AG04449 (cell line): Measurements from ENCODE around the gene FRS3.

Source experiments
- CTCF ChIA-PET: fragments of 350-600 bp; formaldehyde crosslinking; extraction: SDS; loops from one replicate; lab custom pipeline; 2021; ENCODE audit warnings: antibody characterized with exemption; lab: Yijun Ruan, JAX
- POLR2A ChIA-PET: fragments of 400-600, 350-600 bp; formaldehyde crosslinking; extraction: SDS; loops from one replicate; lab custom pipeline; 2020; ENCODE audit warnings: antibody characterized with exemption, inconsistent platforms; lab: Yijun Ruan, JAX
- DNase-seq: peaks from one replicate; pipeline ENCODE4 v3.0.0-alpha.2; 2010; ENCODE audit warnings: low read depth, low spot score
- H3K4me3 ChIP-seq: 2 replicates; pipeline ENCODE4 v1.5.1; 2011; ENCODE audit warnings: low read depth, mild to moderate bottlenecking, control low read depth, low read length
- CTCF ChIP-seq: IDR thresholded peaks from one replicate; pipeline ENCODE4 v1.5.1; 2011; ENCODE audit warnings: mild to moderate bottlenecking, moderate library complexity, low read length, control low read depth, inconsistent platforms; ENCODE audit not compliant: insufficient read depth; ENCODE audit errors: missing control alignments

FRS3 gene

GRCh38 chr6:41811095-41811494 lies 31.4 kb upstream of the FRS3 start:
- TF ChIP-seq CTCF: no peak
- CTCF ChIA-PET: no interaction called here
- no peak for DNase-seq
- POLR2A ChIA-PET: no interaction called here
- H3K4me3 ChIP-seq: no peak overlapping the region

- ChIA-PET CTCF (interaction anchor here (0.8 to 2.6 kb wide), 6 partner anchors 9 to 243 kb away, joined by 3 to 16 read pairs (median 3); partner anchors contain the start of genes BYSL, MED20 and TOMM6), POLR2A (no interaction called here)
- TF ChIP-seq CTCF: no peak
- no peak for DNase-seq
- no peak overlapping the region for H3K4me3 ChIP-seq
Observed at GRCh38 chr6:41805830-41806774, 26.4 kb upstream of the FRS3 start.

GRCh38 chr6:41801380-41801779 lies 21.7 kb upstream of the FRS3 start:
- POLR2A ChIA-PET: no interaction called here
- no peak for DNase-seq
- TF ChIP-seq CTCF: peak; percentile 60
- CTCF ChIA-PET: interaction anchor here (0.7 to 4.0 kb wide), 31 partner anchors 9 to 363 kb away, joined by 3 to 201 read pairs (median 4); partner anchors contain the start of genes BYSL, CCND3, MED20 and TAF8
- no peak overlapping the region for H3K4me3 ChIP-seq

- no peak for DNase-seq
- ChIA-PET POLR2A (no interaction called here), CTCF (interaction anchor here (0.9 to 4.0 kb wide), 7 partner anchors 11 to 431 kb away, joined by 4 to 201 read pairs (median 16); partner anchors contain the start of genes BYSL, MED20 and TOMM6)
- H3K4me3 ChIP-seq: no peak overlapping the region
- TF ChIP-seq CTCF: no peak
Observed at GRCh38 chr6:41799559-41799911, 19.8 kb upstream of the FRS3 start.

GRCh38 chr6:41798901-41799558 lies 19.3 kb upstream of the FRS3 start:
- POLR2A ChIA-PET: no interaction called here

More at GRCh38 chr6:41798901-41799558, 19.3 kb upstream of the FRS3 start:
- CTCF ChIA-PET: interaction anchor here (0.9 to 4.0 kb wide), 5 partner anchors 10 to 430 kb away, joined by 4 to 201 read pairs (median 52); partner anchors contain the start of genes BYSL, MED20 and TOMM6
- no peak for DNase-seq
- no peak for TF ChIP-seq CTCF
- H3K4me3 ChIP-seq: no peak overlapping the region
